K562 (cell line): ENCODE data around the gene GPR153. TPM values are rescaled to one million over a fixed set of nuclear protein-coding genes. Genes with fewer than 3 reads are reported as not detected.

ENCODE experiments used
- BHLHE40 ChIP-seq: IDR thresholded peaks from 2 replicates; pipeline ENCODE4 v1.6.1; 2011; ENCODE audit warnings: low read length, improper control_type of control experiment
- CHCHD3 ChIP-seq: fragments of 250-450 bp; sonication (Bioruptor Pico); IDR thresholded peaks from 2 replicates; pipeline ENCODE4 v2.1.2; 2022; ENCODE audit warnings: mild to moderate bottlenecking
- DNMT1 ChIP-seq: fragments of 450-650 bp; IDR thresholded peaks from 2 replicates; pipeline ENCODE4 v1.6.1; 2016; ENCODE audit warnings: antibody characterized with exemption, mild to moderate bottlenecking
- EP300 ChIP-seq: IDR thresholded peaks from 2 replicates; pipeline ENCODE4 v1.6.1; 2012; ENCODE audit warnings: low read length, improper control_type of control experiment
- ETV5 ChIP-seq: sonication (generic); formaldehyde crosslinking; IDR thresholded peaks from 2 replicates; pipeline ENCODE4 v1.4.0; 2020; ENCODE audit warnings: low read depth, mild to moderate bottlenecking, missing genetic modification reagents
- KAT7 ChIP-seq: sonication (generic); formaldehyde crosslinking; IDR thresholded peaks from 2 replicates; pipeline ENCODE4 v1.8.0; 2022; ENCODE audit warnings: missing genetic modification reagents, mild to moderate bottlenecking, borderline replicate concordance
- NR1H2 ChIP-seq: sonication (generic); formaldehyde crosslinking; IDR thresholded peaks from 2 replicates; pipeline ENCODE4 v1.4.0; 2020; ENCODE audit warnings: mild to moderate bottlenecking, missing genetic modification reagents
- POLR2AphosphoS2 ChIP-seq: IDR thresholded peaks from 2 replicates; pipeline ENCODE4 v1.6.1; 2012; ENCODE audit warnings: low read length, improper control_type of control experiment
- REST ChIP-seq, 2 experiments: fragments of 450-650 bp; formaldehyde crosslinking in 1 of 2; IDR thresholded peaks; 2 replicates each; pipeline versions ENCODE4 v1.4.0 to v1.6.1; 2014 to 2020; ENCODE audit warnings: mild to moderate bottlenecking in 2 of 2, borderline replicate concordance in 1 of 2, low read depth in 1 of 2
- SIX5 ChIP-seq, 2 experiments: IDR thresholded peaks; 2 replicates each; pipeline ENCODE4 v1.6.1; 2011; ENCODE audit warnings: low read length in 2 of 2, borderline replicate concordance in 1 of 2, low read depth in 1 of 2, mild to moderate bottlenecking in 1 of 2, moderate library complexity in 1 of 2; ENCODE audit not compliant: insufficient read depth in 1 of 2
- TAF7 ChIP-seq: fragments of 450-650 bp; IDR thresholded peaks from 2 replicates; pipeline ENCODE4 v1.6.1; 2016; ENCODE audit warnings: missing genetic modification characterization, missing compliant biosample characterization
- ZBED1 ChIP-seq: IDR thresholded peaks from 2 replicates; pipeline ENCODE4 v1.6.1; 2014
- ZNF12 ChIP-seq: sonication (generic); formaldehyde crosslinking; IDR thresholded peaks from 2 replicates; pipeline ENCODE4 v1.4.0; 2020; ENCODE audit warnings: mild to moderate bottlenecking, missing genetic modification reagents
- polyA plus RNA-seq, 8 experiments: library from polyadenylated mRNA; depleted of rRNA in 4 of 8; stranded (reverse) in 5 of 8; unstranded in 3 of 8; fragments of >200 nt; fragmentation: Nextera tagmentation in 2 of 8; fragmentation: Illumina TruSeq in 1 of 8; extraction: Ambion mirVana in 2 of 8; extraction: Trizol in 1 of 8; gene quantifications; 2 replicates each; pipeline versions ENCODE4 v1.2.1 to v1.2.3, GENCODE V29; 2011 to 2014; ENCODE audit warnings: inconsistent platforms in 1 of 8, missing spikeins in 1 of 8
- total RNA-seq, 7 experiments: library from RNA; depleted of rRNA in 6 of 7; stranded (reverse); fragments of >200 nt in 6 of 7; fragmentation: Illumina TruSeq in 2 of 7; extraction: Trizol in 2 of 7; gene quantifications; 2 replicates each; pipeline versions ENCODE4 v1.2.1 to v1.2.3, GENCODE V29; 2011 to 2021; ENCODE audit warnings: low replicate concordance in 1 of 7
- TF ChIP-seq, protein P1 (sequence below): sonication (generic); formaldehyde crosslinking; IDR thresholded peaks from 2 replicates; pipeline ENCODE4 v1.8.0; 2023; ENCODE audit warnings: mild to moderate bottlenecking, missing genetic modification reagents
- TF ChIP-seq, protein P2 (sequence below): IDR thresholded peaks from 2 replicates; pipeline ENCODE4 v1.6.1; 2014; ENCODE audit warnings: antibody characterized with exemption

Gene GPR153
- total and polyA plus RNA-seq, 9 of the 15 experiments (the other 6 are each of a cell fraction or from before 2014, with no cell fraction given), result 0.01 to 1.5 (median 0.51) TPM

- TF ChIP-seq REST (IDR thresholded peaks at IDR 0.05; ENCODE audit: borderline replicate concordance) (peak; percentile 99), REST (CRISPR knock-in tag; IDR thresholded peaks at IDR 0.05; ENCODE audit: low read depth) (no peak; the same call in none of the 2 replicates), SIX5 (IDR thresholded peaks at IDR 0.05; ENCODE audit: borderline replicate concordance in 1 of 2, insufficient read depth in 1 of 2, low read depth in 1 of 2, low read length in 2 of 2) (peak in 1 of 2 experiments; percentile 37; a peak in 2 of 4 replicates), ZNF12 (CRISPR knock-in tag) (no peak; the same call in 1 of the 2 replicates), ETV5 (CRISPR knock-in tag) (peak; percentile 63), BHLHE40 (peak; percentile 92), TAF7 (tag) (peak; percentile 89), EP300 (peak; percentile 58), DNMT1 (no peak), CHCHD3 (CRISPR knock-in tag) (no peak; the same call in 1 of the 2 replicates), NR1H2 (CRISPR knock-in tag) (peak; percentile 68; the same call in 1 of the 2 replicates), KAT7 (CRISPR knock-in tag) (peak; percentile 53; the same call in 1 of the 2 replicates), ZBED1 (peak; percentile 51; the same call in 1 of the 2 replicates), POLR2AphosphoS2 (peak; percentile 86; the same call in 1 of the 2 replicates)
- TF ChIP-seq, protein P1, sequence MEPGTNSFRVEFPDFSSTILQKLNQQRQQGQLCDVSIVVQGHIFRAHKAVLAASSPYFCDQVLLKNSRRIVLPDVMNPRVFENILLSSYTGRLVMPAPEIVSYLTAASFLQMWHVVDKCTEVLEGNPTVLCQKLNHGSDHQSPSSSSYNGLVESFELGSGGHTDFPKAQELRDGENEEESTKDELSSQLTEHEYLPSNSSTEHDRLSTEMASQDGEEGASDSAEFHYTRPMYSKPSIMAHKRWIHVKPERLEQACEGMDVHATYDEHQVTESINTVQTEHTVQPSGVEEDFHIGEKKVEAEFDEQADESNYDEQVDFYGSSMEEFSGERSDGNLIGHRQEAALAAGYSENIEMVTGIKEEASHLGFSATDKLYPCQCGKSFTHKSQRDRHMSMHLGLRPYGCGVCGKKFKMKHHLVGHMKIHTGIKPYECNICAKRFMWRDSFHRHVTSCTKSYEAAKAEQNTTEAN (CRISPR knock-in tag), result no peak
- TF ChIP-seq, protein P2, sequence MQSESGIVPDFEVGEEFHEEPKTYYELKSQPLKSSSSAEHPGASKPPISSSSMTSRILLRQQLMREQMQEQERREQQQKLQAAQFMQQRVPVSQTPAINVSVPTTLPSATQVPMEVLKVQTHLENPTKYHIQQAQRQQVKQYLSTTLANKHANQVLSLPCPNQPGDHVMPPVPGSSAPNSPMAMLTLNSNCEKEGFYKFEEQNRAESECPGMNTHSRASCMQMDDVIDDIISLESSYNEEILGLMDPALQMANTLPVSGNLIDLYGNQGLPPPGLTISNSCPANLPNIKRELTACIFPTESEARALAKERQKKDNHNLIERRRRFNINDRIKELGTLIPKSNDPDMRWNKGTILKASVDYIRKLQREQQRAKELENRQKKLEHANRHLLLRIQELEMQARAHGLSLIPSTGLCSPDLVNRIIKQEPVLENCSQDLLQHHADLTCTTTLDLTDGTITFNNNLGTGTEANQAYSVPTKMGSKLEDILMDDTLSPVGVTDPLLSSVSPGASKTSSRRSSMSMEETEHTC, result no peak
These were observed 61.4 kb downstream of the GPR153 start, which contains the start of gene RPL22 (continued) for GRCh38 chr1:6199298-6200187.
